ENCODE measurements around the gene SPOPL.

- TF ChIP-seq CTCF (IDR thresholded peaks at IDR 0.05) (no peak), ZFX (IDR thresholded peaks at IDR 0.05; ENCODE audit: borderline replicate concordance) (no peak)
These were observed 88.1 kb downstream of the SPOPL start for GRCh38 chr2:138589663-138590062.

Measured in 22Rv1 (cell line).